A673 (cell line): ENCODE results near the gene TMEM238.

Experiments used
- CTCF ChIP-seq: fragments of 300-800, 200-600 bp; sonication (generic); conservative IDR thresholded peaks from 2 replicates; pipeline ENCODE4 v1.5.1; 2017; ENCODE audit warnings: low read depth, mild to moderate bottlenecking, antibody characterized with exemption, low read length, moderate library complexity, mixed read lengths
- EZH2 ChIP-seq: fragments of 200-600 bp; sonication (generic); IDR thresholded peaks from 2 replicates; pipeline ENCODE4 v1.6.1; 2017; ENCODE audit warnings: borderline replicate concordance, low read depth, mild to moderate bottlenecking, mixed read lengths, antibody characterized with exemption, low read length; ENCODE audit not compliant: poor library complexity, severe bottlenecking

- no peak for TF ChIP-seq CTCF
- no peak for TF ChIP-seq EZH2
These were observed 35.6 kb upstream of the TMEM238 start for GRCh38 chr19:55419624-55420236.
